Measurements from ENCODE around the gene CD180.

The CD180 gene

DNA sequence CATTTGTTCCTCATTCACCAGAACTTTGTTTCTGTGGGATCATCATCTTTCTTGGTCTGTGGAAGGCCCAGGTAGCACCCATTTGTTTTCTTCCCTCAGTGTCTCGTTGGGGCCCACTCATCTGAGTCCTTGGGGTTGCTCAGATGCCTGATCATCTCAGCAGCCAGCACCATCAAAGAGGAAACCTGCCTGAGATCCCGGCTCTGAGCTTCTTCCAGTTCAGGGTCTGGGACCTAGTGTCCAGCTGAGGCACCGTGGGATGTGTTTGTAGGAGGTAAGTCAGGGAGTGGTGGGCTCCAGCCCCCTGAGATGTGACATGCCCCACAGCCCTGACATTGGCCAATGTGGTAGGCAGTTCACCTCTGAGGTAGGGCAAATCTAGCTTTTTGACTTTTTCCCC lies 9.4 kb upstream of the CD180 start:
- H4K20me1 ChIP-seq: no peaks in the 10 kb centered on the region
- no peaks in the 10 kb centered on the region for H3K36me3 ChIP-seq
- peak overlapping the region; percentile 65 to 95 (median 84) for H3K4me2 ChIP-seq
- H3K9ac ChIP-seq: peak overlapping the region in 7 of 11 experiments; percentile 0 to 56 (median 34); a peak in 9 of 22 replicates
- peak overlapping the region; percentile 27 to 83 (median 66); a peak in 21 of 22 replicates for H3K27ac ChIP-seq
- H3K9me3 ChIP-seq (replicated peaks in 1 of 11): peaks cover 0 to 8% (median 0%) of the 10 kb centered on the region in 11 experiments; a peak in 6 of 22 replicates
- peak overlapping the region in 5 of 10 experiments; percentile 4 to 41 (median 11); a peak in 5 of 20 replicates for H3K4me3 ChIP-seq
- peaks cover 59 to 86% (median 76%) of the 10 kb centered on the region in 10 experiments for H3K4me1 ChIP-seq
- TF ChIP-seq Cebpa-rat (IDR thresholded peaks at IDR 0.05): no peak
- H3K27me3 ChIP-seq: no peaks in the 10 kb centered on the region

DNA sequence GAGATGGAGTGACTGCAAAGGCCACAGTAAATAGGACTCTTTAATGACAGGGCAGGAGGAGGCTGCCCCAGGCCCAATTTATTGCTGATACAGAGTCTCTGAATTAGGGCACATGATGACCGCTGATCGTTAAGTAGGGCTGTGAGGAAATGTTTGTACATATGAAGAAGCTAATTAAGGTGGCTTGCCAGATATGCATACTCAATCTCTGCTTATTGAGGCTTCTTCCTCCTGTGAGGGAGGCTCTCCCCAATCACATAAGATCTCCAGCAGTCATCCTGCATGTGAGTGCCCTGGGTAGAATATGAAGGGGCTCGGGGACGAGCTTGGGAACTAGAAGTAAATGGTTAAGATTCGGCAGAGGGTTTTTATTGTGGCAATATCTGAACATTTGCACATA lies 8.2 kb upstream of the CD180 start:
- no peak for TF ChIP-seq Cebpa-rat (IDR thresholded peaks at IDR 0.05)
- Histone ChIP-seq H3K4me2 (peak overlapping the region; percentile 62 to 94 (median 78)), H3K9ac (no peak overlapping the region), H3K27ac (peak overlapping the region in 9 of 11 experiments; percentile 15 to 83 (median 72); a peak in 15 of 22 replicates), H3K4me1 (peaks cover 71 to 98% (median 88%) of the 10 kb centered on the region in 10 experiments), H3K27me3 (no peaks in the 10 kb centered on the region), H4K20me1 (no peaks in the 10 kb centered on the region), H3K4me3 (no peak overlapping the region), H3K9me3 (replicated peaks in 1 of 11) (peaks cover 0 to 10% (median 0%) of the 10 kb centered on the region in 11 experiments; a peak in 6 of 22 replicates), H3K36me3 (no peaks in the 10 kb centered on the region)

DNA sequence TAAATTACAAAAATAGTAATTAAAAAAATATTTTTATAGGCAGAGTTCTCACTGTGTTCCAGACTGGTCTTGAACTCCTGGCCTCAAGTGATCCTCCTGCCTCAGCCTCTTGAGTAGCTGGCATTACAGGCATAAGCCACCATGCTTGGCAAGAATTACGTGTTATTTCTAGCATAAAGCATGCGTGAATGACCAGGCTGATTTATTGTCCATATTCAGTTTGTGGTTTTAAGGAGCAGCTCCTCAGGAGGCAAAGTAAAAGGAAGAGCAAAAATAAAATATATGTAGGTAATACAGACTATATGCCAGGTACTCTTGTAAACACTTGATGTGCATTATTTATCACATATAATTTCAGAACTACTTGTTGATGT lies 7.1 kb upstream of the CD180 start:
- Histone ChIP-seq H3K4me2 (peak overlapping the region; percentile 62 to 94 (median 78); a peak in 21 of 22 replicates), H4K20me1 (no peaks in the 10 kb centered on the region), H3K4me1 (peaks cover 82 to 100% (median 98%) of the 10 kb centered on the region in 10 experiments), H3K4me3 (no peak overlapping the region), H3K9ac (peak overlapping the region in 6 of 11 experiments; percentile 35 to 60 (median 50); a peak in 8 of 22 replicates), H3K9me3 (replicated peaks in 1 of 11) (peaks cover 0 to 10% (median 0%) of the 10 kb centered on the region in 11 experiments; a peak in 6 of 22 replicates), H3K27me3 (no peaks in the 10 kb centered on the region), H3K27ac (peak overlapping the region in 10 of 11 experiments; percentile 17 to 83 (median 72); a peak in 19 of 22 replicates), H3K36me3 (no peaks in the 10 kb centered on the region)
- no peak for TF ChIP-seq Cebpa-rat (IDR thresholded peaks at IDR 0.05)

DNA sequence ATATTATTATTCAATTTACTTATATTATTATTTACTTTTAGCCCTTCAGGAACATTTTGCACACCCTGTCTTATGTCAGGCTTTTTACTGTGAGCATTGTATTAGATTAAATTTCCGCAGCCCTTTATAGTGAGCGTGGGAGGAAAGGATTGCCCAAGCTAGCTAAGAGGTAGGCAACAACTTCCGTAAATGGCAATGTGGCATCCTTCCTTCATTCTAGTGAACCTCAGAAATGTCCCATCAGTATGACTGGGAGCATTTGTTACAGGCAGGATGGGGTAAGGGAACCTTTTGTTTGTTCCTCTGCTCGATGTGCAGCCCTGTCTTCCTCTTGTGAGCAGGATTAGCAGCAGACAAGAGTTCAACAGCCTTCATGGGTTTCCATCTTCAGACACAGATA lies 6.2 kb upstream of the CD180 start:
- Histone ChIP-seq H3K4me2 (peak overlapping the region; percentile 62 to 94 (median 78)), H3K36me3 (no peaks in the 10 kb centered on the region), H4K20me1 (no peaks in the 10 kb centered on the region), H3K4me3 (no peak overlapping the region), H3K4me1 (peaks cover 81 to 100% (median 97%) of the 10 kb centered on the region in 10 experiments), H3K9me3 (replicated peaks in 1 of 11) (peaks cover 0 to 12% (median 0%) of the 10 kb centered on the region in 11 experiments; a peak in 6 of 22 replicates), H3K27me3 (no peaks in the 10 kb centered on the region), H3K27ac (peak overlapping the region in 10 of 11 experiments; percentile 17 to 83 (median 72); a peak in 18 of 22 replicates), H3K9ac (peak overlapping the region in 7 of 11 experiments; percentile 35 to 60 (median 44); a peak in 11 of 22 replicates)
- TF ChIP-seq Cebpa-rat (IDR thresholded peaks at IDR 0.05): peak in 9 of 11 experiments; percentile 30 to 76 (median 70); a peak in 13 of 22 replicates

DNA sequence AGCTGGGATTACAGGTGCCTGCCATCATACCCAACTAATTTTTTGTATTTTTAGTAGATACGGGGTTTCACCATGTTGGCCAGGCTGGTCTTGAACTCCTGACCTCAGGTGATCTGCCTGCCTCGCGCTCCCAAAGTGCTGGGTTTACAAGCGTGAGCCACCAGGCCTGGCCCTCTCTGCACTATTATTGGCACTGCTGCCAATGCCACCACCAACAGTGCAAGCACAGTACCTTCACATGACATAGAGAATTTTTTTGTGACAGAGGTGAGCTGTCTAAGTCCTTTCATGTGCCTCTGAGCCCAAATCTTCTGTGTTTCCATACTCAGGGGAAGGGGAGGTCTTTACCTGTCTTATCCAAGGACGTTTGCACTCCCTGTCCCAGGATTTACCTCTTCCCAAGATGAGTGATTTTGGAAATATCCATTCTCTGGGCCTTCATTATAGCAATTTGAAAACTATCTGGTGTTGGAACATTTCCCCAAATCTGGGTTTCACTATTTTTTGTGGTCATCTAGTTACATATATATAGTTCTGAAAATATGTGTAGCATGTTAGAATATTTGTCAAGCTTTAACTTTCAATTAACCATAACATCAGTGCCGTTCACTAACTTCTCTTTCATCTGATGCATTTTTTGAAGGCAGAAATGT lies 5.4 kb upstream of the CD180 start:
- peak overlapping the region in 10 of 11 experiments; percentile 5 to 83 (median 72); a peak in 16 of 22 replicates for H3K27ac ChIP-seq
- H3K4me2 ChIP-seq: peak overlapping the region; percentile 21 to 94 (median 78); a peak in 17 of 22 replicates
- H3K27me3 ChIP-seq: no peaks in the 10 kb centered on the region
- no peak for TF ChIP-seq Cebpa-rat (IDR thresholded peaks at IDR 0.05)
- 0 out of 22 replicates have a peak overlapping the region, but pooled peaks of 2 of the 11 experiments have one; percentile 59 to 60 for H3K9ac ChIP-seq
- H3K4me1 ChIP-seq: peaks cover 81 to 100% (median 97%) of the 10 kb centered on the region in 10 experiments
- no peaks in the 10 kb centered on the region for H4K20me1 ChIP-seq
- H3K9me3 ChIP-seq (replicated peaks in 1 of 11): peaks cover 0 to 12% (median 0%) of the 10 kb centered on the region in 11 experiments; a peak in 6 of 22 replicates
- no peak overlapping the region for H3K4me3 ChIP-seq
- no peaks in the 10 kb centered on the region for H3K36me3 ChIP-seq

DNA sequence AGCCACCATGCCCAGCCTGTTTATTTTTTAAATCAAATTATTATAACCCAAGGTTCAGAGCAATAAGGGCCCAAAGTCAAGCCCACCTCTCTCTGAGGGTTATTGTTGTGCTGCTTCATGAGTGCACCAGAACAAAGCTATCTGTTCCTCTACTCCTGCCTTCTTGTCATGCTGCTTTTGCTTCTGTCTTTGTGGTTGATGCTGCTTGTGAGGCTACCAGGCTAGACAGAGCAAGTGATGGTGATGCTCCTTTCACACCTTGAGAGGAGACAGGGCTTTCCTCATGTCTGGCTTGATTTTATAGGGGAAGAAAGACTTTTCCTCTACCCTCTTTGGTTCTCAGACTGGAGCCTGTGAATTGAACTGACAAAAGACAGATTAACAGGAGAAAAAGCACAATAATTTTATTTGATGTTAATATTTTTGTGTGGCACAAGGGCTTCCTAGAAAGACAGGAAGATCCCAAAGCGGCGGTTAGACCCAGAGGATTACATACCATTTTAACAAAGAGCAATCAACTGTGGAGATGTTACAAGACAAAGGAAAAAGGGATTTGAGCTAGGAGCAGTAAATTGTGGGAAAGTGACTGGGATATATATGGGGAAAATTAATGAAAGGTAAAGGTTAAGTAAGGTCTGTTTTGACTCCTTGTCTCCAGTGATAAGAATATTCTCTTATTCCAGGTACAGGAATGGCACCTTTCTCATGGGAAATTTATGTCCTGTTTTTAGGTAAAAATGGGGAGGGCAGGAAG lies 4.4 kb upstream of the CD180 start:
- Histone ChIP-seq H3K4me1 (peaks cover 81 to 100% (median 98%) of the 10 kb centered on the region in 10 experiments), H3K4me3 (no peak overlapping the region), H3K9ac (no peak overlapping the region), H3K9me3 (replicated peaks in 1 of 11) (peaks cover 0 to 12% (median 0%) of the 10 kb centered on the region in 11 experiments; a peak in 6 of 22 replicates), H4K20me1 (no peaks in the 10 kb centered on the region), H3K4me2 (peak overlapping the region in 10 of 11 experiments; percentile 35 to 95 (median 82); a peak in 16 of 22 replicates), H3K27me3 (no peaks in the 10 kb centered on the region), H3K27ac (peak overlapping the region in 8 of 11 experiments; percentile 14 to 83 (median 65); a peak in 13 of 22 replicates), H3K36me3 (no peaks in the 10 kb centered on the region)
- no peak for TF ChIP-seq Cebpa-rat (IDR thresholded peaks at IDR 0.05)

DNA sequence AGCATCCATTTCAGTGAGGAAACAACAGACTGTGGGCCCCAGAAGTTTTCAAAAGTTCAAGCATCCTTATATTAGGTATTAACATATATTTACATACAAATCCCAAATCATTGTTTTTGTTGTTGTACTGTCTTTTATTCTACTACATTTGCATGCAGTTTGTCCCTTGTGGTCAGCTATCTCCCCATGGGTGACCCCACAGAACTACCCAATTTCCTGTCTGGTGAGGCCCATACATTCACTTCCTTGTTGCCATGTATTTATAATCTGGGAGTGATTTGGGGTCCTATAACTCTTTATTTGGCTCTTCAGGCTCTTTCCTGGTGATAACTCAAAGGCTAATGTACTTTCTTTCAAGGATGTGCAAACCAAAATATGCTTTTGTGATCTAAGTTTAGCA lies 3.3 kb upstream of the CD180 start:
- Histone ChIP-seq H4K20me1 (no peaks in the 10 kb centered on the region), H3K27me3 (no peaks in the 10 kb centered on the region), H3K36me3 (no peaks in the 10 kb centered on the region), H3K4me3 (peak overlapping the region in 1 of 10 experiments; percentile 33; a peak in 2 of 20 replicates), H3K4me2 (peak overlapping the region; percentile 47 to 95 (median 78)), H3K27ac (peak overlapping the region in 8 of 11 experiments; percentile 26 to 83 (median 56); a peak in 15 of 22 replicates), H3K9ac (peak overlapping the region in 4 of 11 experiments; percentile 2 to 54 (median 32); a peak in 6 of 22 replicates), H3K4me1 (peaks cover 81 to 100% (median 98%) of the 10 kb centered on the region in 10 experiments), H3K9me3 (replicated peaks in 1 of 11) (peaks cover 0 to 12% (median 0%) of the 10 kb centered on the region in 11 experiments; a peak in 7 of 22 replicates)
- TF ChIP-seq Cebpa-rat (IDR thresholded peaks at IDR 0.05): no peak

DNA sequence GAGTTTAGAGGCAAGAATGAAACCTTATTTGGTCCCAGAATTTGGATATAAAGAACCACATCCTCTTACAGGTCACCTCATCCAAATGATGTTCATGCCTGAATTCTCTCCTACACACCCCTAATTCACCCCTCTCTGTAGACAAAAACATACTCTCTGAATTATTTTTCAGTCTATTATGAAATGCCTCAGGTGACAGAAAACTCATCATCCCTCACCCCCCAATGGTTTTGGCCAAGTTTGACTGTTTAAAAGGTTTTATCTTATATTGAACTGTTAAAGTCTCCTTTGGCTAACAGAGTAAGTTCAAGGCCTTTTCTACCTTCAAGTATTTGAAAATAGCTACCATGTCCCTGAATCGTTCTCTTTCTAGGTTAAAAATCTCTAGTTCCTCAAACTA lies 2.3 kb upstream of the CD180 start:
- Histone ChIP-seq H3K4me1 (peaks cover 80 to 100% (median 98%) of the 10 kb centered on the region in 10 experiments), H4K20me1 (no peaks in the 10 kb centered on the region), H3K9me3 (replicated peaks in 1 of 11) (peaks cover 0 to 12% (median 0%) of the 10 kb centered on the region in 11 experiments; a peak in 7 of 22 replicates), H3K27me3 (no peaks in the 10 kb centered on the region), H3K36me3 (no peaks in the 10 kb centered on the region), H3K27ac (peak overlapping the region in 6 of 11 experiments; percentile 43 to 83 (median 65); a peak in 11 of 22 replicates), H3K4me2 (peak overlapping the region; percentile 10 to 95 (median 78); a peak in 17 of 22 replicates), H3K4me3 (no peak overlapping the region), H3K9ac (no peak overlapping the region; a peak in 1 of 22 replicates)
- no peak for TF ChIP-seq Cebpa-rat (IDR thresholded peaks at IDR 0.05)
